HEK293T (cell line): ENCODE data around the gene PPP1R1B.

Source experiments
- CTCF ChIA-PET: fragments of 350-600 bp; formaldehyde crosslinking; extraction: SDS; loops from one replicate; lab custom pipeline; 2021; ENCODE audit warnings: antibody characterized with exemption, inconsistent platforms; lab: Yijun Ruan, JAX
- POLR2A ChIA-PET: fragments of 350-600 bp; formaldehyde crosslinking; extraction: SDS; loops from one replicate; lab custom pipeline; 2020; ENCODE audit warnings: antibody characterized with exemption, inconsistent platforms; lab: Yijun Ruan, JAX
- DNase-seq: peaks from one replicate; pipeline ENCODE4 v3.0.0; 2012; ENCODE audit warnings: mixed read lengths; ENCODE audit errors: extremely low spot score
- ARNT ChIP-seq: fragments of 450-650 bp; IDR thresholded peaks from 2 replicates; pipeline ENCODE4 v1.6.1; 2017; ENCODE audit warnings: mild to moderate bottlenecking
- BHLHE40 ChIP-seq: fragments of 450-650 bp; IDR thresholded peaks from 2 replicates; pipeline ENCODE4 v1.6.1; 2016; ENCODE audit warnings: mild to moderate bottlenecking, moderate library complexity, borderline replicate concordance
- CTBP1 ChIP-seq: fragments of 450-650 bp; IDR thresholded peaks from 2 replicates; pipeline ENCODE4 v1.6.1; 2016; ENCODE audit warnings: borderline replicate concordance
- ELF4 ChIP-seq: fragments of 450-650 bp; IDR thresholded peaks from 2 replicates; pipeline ENCODE4 v1.6.1; 2017; ENCODE audit warnings: antibody characterized with exemption
- FOXA1 ChIP-seq: fragments of 450-650 bp; IDR thresholded peaks from 2 replicates; pipeline ENCODE4 v1.6.1; 2016; ENCODE audit warnings: mild to moderate bottlenecking
- FOXK2 ChIP-seq: fragments of 450-650 bp; IDR thresholded peaks from 2 replicates; pipeline ENCODE4 v1.6.1; 2016; ENCODE audit warnings: mild to moderate bottlenecking
- FOXM1 ChIP-seq: fragments of 450-650 bp; IDR thresholded peaks from 2 replicates; pipeline ENCODE4 v1.6.1; 2017; ENCODE audit warnings: mild to moderate bottlenecking, borderline replicate concordance
- HDGF ChIP-seq: fragments of 450-650 bp; IDR thresholded peaks from 2 replicates; pipeline ENCODE4 v1.6.1; 2017; ENCODE audit warnings: antibody characterized with exemption, borderline replicate concordance
- L3MBTL2 ChIP-seq: fragments of 450-650 bp; conservative IDR thresholded peaks from 2 replicates; pipeline ENCODE4 v1.6.1; 2016; ENCODE audit warnings: mild to moderate bottlenecking
- LEF1 ChIP-seq: fragments of 450-650 bp; IDR thresholded peaks from 2 replicates; pipeline ENCODE4 v1.6.1; 2017; ENCODE audit warnings: mild to moderate bottlenecking, borderline replicate concordance
- NFRKB ChIP-seq: fragments of 450-650 bp; IDR thresholded peaks from 2 replicates; pipeline ENCODE4 v1.6.1; 2016; ENCODE audit warnings: mild to moderate bottlenecking, moderate library complexity
- SP1 ChIP-seq: fragments of 450-650 bp; IDR thresholded peaks from 2 replicates; pipeline ENCODE4 v1.6.1; 2017
- SUZ12 ChIP-seq: fragments of 450-650 bp; IDR thresholded peaks from 2 replicates; pipeline ENCODE4 v1.6.1; 2016; ENCODE audit warnings: mild to moderate bottlenecking
- TARDBP ChIP-seq: fragments of 450-650 bp; IDR thresholded peaks from 2 replicates; pipeline ENCODE4 v1.6.1; 2016
- ZNF384 ChIP-seq: fragments of 450-650 bp; IDR thresholded peaks from 2 replicates; pipeline ENCODE4 v1.6.1; 2016
- TF ChIP-seq, protein P1 (sequence below): fragments of 450-650 bp; IDR thresholded peaks from 2 replicates; pipeline ENCODE4 v1.6.1; 2016

Gene PPP1R1B

DNA sequence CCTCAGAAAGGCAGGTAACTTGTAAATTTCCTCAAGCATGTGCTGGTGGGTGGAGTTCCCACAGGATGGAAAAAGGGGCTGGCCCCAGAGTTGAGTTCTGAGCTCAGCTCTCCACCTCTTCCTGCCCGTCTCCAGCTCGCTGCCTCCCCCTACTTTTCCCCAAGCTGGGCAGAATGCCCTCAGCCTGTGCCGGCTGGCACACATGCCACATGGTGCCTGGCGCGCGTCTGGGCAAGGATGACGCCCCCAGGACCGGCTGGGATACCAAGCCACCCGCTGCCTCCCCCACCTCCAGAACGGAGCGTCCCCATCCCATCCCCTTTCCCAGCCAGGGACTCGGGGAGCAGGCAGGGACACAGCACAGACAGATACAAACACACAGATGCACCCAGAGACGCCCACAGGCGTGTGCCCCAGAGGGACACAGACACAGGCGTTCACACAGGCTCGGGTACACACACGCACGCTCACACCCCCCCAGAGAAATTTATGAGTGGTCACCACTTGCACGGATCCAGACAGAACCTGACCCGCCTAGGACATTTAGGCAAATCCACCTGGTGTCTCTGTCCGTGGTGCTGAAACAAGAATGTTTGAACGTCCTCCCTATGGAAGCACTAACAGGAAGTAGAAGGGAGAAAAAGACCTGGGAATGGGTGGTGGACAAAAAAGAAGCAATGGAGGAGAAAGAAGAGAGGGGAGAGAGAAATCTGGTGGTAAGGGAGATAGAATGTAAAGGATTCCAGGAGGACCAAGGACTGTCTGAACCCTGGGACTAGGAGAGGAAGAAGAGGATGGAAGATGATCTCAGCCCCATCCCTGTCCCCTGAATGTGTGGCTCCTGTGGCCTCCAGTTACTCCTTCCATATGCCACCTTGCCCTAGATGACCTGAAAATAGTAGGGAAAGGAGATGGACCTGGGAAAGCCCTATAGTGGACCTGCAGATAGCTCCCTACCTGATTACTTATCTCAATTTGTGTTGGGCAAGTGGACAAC is 34.5 kb upstream of the PPP1R1B start:
- no peak for TF ChIP-seq CTBP1
- ChIA-PET POLR2A (no interaction called here), CTCF (no interaction called here)
- DNase-seq, result peak; percentile 31

DNA sequence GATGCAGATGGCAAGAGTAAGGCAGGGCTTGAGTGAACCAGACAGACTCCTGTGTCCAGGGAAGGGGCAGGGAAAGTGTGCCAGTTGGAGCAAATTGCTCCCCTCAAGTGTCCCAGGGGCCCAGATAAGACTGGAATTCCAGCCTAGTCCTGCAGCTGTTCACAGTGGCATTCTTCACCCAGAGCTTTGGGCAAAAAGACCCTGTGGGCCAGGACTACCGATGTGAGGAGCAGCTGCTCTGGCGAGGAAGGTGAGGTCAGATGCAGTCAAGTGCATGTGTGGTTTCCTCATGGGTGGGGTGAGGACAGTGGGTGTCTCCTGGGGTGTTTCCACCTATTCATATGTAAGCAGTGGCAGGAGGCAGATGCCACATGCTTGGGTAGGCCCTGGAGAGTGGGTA is 33.4 kb upstream of the PPP1R1B start:
- TF ChIP-seq FOXK2, result no peak
- no peak for TF ChIP-seq NFRKB
- TF ChIP-seq L3MBTL2, result no peak
- TF ChIP-seq FOXM1, result no peak
- TF ChIP-seq, protein P1, sequence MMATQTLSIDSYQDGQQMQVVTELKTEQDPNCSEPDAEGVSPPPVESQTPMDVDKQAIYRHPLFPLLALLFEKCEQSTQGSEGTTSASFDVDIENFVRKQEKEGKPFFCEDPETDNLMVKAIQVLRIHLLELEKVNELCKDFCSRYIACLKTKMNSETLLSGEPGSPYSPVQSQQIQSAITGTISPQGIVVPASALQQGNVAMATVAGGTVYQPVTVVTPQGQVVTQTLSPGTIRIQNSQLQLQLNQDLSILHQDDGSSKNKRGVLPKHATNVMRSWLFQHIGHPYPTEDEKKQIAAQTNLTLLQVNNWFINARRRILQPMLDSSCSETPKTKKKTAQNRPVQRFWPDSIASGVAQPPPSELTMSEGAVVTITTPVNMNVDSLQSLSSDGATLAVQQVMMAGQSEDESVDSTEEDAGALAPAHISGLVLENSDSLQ, result no peak
- no peak for TF ChIP-seq CTBP1
- POLR2A ChIA-PET, result no interaction called here
- CTCF ChIA-PET, result no interaction called here
- DNase-seq, result no peak

DNA sequence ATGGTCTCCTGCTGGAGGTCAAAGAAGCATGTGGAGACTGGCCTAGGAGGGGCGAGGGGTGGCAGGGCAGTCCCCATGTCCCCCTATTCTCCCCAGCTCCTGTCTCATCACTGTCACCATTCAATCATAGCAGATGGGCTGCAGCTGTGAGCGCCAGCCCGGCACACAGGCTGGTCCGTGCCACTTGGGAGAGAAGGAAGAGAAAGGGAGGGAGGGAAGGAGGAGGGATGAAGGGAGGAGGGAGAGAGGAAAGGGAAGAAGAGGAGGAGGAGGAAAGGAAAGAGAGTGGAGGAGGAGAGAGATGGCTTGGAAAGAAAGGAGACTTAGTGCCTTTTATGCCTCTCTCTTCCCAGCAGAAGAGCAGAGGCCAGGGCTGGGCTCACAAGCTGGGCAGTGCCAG is 31.5 kb upstream of the PPP1R1B start:
- CTCF ChIA-PET, result no interaction called here
- TF ChIP-seq, protein P1, result no peak
- TF ChIP-seq ARNT, result no peak
- TF ChIP-seq L3MBTL2, result no peak
- no peak for TF ChIP-seq NFRKB
- TF ChIP-seq FOXA1, result no peak
- no peak for TF ChIP-seq SP1
- no peak for DNase-seq
- POLR2A ChIA-PET, result no interaction called here

DNA sequence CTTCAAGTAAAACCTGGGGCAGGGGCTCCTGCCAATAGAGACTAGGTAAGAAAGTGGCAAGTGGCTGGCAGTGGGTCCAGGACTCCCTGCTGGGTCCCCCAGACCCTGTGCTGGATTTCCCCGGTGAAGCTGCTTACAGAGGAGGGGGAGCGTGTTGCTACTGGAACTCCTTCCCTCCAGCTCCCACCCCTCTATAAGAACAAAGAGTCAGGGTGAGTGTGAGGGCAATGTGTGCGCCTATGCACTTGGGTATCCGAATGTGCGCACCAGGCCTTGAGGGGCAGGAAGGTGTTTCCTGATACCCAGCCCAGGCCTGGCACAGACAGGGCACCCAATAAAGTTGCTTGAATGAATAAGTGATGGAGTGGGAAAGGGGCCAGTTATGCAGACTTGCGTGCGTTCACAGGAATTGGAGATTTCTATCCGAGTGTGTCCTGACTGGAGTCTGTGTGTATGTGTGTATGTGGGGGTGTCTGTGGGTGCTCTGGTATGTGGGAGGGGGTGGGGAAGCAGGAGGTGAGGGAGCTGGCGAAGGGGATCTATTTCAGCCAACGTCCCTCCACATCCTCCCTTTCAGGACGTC is 30.7 kb upstream of the PPP1R1B start:
- ChIA-PET POLR2A (no interaction called here), CTCF (no interaction called here)
- no peak for DNase-seq
- TF ChIP-seq BHLHE40 (no peak), ARNT (no peak)
- TF ChIP-seq, protein P1, result no peak

DNA sequence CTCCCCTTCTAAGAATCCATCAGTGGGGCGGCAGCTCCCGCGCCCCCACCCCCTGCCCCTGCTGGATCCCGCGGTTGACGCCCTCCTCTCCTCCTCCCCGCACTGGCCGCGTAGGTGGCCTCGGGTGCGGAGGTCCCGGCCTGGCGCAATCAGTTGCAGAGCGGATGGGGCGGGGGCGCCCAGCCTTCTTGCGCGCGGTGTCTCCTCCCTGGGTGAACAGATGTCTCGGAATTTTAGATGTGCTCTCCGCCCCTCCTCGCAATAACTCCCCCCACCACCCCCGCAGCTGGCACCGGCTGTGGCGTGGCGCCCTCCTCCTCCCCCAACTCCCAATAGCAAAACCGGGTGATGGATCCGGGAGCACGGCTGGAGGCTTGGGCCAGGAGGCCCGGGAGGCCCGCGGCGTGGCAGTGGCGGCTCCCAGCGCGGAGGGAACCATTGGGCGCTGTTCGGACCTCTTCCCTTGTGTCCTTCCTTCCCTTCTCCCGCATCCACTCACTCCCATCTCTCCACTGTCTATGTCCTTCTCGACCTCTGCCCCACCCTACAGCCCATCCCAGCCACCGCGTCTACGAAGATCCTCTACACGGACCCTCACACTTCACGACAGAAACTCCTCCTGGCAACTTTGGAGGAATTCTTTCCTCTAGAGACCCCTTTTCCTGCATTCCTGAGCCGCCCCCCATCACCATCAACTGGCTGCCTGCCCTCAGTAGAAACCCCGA is 30.0 kb upstream of the PPP1R1B start:
- ChIA-PET POLR2A (no interaction called here), CTCF (no interaction called here)
- DNase-seq, result no peak
- TF ChIP-seq NFRKB (no peak), FOXA1 (no peak)

DNA sequence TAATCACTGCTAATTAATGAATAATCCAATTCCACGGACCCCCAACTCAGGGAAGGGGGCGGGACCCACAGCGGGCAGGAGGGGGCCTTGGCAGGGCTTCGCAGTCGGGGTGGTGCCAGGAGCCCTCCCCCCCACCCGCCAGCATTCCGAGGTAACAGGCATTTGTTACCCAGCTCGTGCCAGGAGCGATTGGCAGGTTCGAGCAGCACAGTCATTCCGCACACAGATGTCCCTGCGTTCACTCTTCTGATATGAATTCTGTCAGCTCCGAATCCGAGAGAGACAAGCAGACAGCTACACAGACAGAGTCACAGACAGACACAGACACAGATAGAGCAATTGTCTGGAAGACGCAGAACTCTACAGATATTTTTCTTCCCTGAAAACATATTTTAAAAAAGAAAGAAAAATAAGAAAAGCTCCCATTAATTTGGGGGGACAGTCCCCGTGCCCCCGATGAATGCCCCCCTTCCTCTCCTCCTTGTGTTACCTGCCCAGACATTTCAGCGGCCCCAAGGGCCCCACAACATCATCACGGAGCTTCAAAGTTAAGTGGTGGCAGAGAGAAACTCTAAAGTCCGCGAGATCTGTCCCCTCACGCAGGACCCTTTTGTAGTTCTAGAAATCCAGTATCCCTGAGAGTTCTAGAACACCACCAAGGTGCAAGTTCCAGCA is 29.2 kb upstream of the PPP1R1B start:
- TF ChIP-seq ARNT (no peak), TARDBP (no peak), FOXK2 (no peak), L3MBTL2 (no peak), ELF4 (no peak), CTBP1 (no peak), ZNF384 (no peak), FOXA1 (no peak), NFRKB (no peak), SP1 (no peak), FOXM1 (no peak), SUZ12 (no peak), BHLHE40 (no peak), LEF1 (no peak), HDGF (no peak)
- TF ChIP-seq, protein P1, result no peak
- ChIA-PET POLR2A (no interaction called here), CTCF (no interaction called here)
- DNase-seq, result no peak
